GM23338 (cell line): ENCODE data around the gene IL4I1. TPM values are rescaled to one million over a fixed set of nuclear protein-coding genes. Genes with fewer than 3 reads are reported as not detected.

Experiments
- ATAC-seq: fragments of 200-7000 bp; cut with Tn5 transposase; 3 replicates; pipeline ENCODE4 v1.9.1; 2020
- DNase-seq: peaks from one replicate; pipeline ENCODE4 v3.0.0-alpha.2; 2015; ENCODE audit warnings: low spot score
- H2AFZ ChIP-seq: fragments of 200-600 bp; sonication (generic); 2 replicates; pipeline ENCODE4 v1.8.0; 2016; ENCODE audit warnings: antibody characterized with exemption, mild to moderate bottlenecking, moderate library complexity
- H3F3A ChIP-seq: fragments of 200-600 bp; sonication (generic); replicated peaks from 2 replicates; pipeline ENCODE4 v1.8.0; 2017; ENCODE audit warnings: antibody characterized with exemption, mixed run types, low read depth
- H3K27ac ChIP-seq: fragments of 200-600 bp; sonication (generic); 2 replicates; pipeline ENCODE4 v1.6.1; 2016; ENCODE audit warnings: low read depth
- H3K27me3 ChIP-seq: fragments of 200-600 bp; sonication (generic); 2 replicates; pipeline ENCODE4 v1.8.0; 2016; ENCODE audit warnings: mild to moderate bottlenecking, mixed run types, moderate library complexity; ENCODE audit not compliant: insufficient read depth
- H3K36me3 ChIP-seq: fragments of 200-600 bp; sonication (generic); 2 replicates; pipeline ENCODE4 v1.8.0; 2016; ENCODE audit warnings: mild to moderate bottlenecking; ENCODE audit not compliant: insufficient read depth
- H3K4me1 ChIP-seq: fragments of 200-600 bp; sonication (generic); 2 replicates; pipeline ENCODE4 v1.8.0; 2016; ENCODE audit warnings: mild to moderate bottlenecking, moderate library complexity; ENCODE audit not compliant: insufficient read depth
- H3K4me2 ChIP-seq: fragments of 200-600 bp; sonication (generic); 2 replicates; pipeline ENCODE4 v1.7.1; 2017; ENCODE audit warnings: mixed run types
- H3K4me3 ChIP-seq: fragments of 200-600 bp; sonication (generic); 2 replicates; pipeline ENCODE4 v1.6.1; 2016; ENCODE audit warnings: mixed run types
- H3K79me2 ChIP-seq: fragments of 200-600 bp; sonication (generic); replicated peaks from 2 replicates; pipeline ENCODE4 v1.8.0; 2017; ENCODE audit warnings: mild to moderate bottlenecking; ENCODE audit not compliant: insufficient read depth
- H3K9me2 ChIP-seq: fragments of 200-600 bp; sonication (generic); 2 replicates; pipeline ENCODE4 v1.8.0; 2017; ENCODE audit not compliant: insufficient read depth
- H4K20me1 ChIP-seq: fragments of 200-600 bp; sonication (generic); replicated peaks from 2 replicates; pipeline ENCODE4 v1.8.0; 2017; ENCODE audit warnings: mild to moderate bottlenecking; ENCODE audit not compliant: insufficient read depth
- H3K27ac Mint-ChIP-seq: 2 replicates; pipeline ENCODE4 v1.8.0; 2020; ENCODE audit warnings: inconsistent platforms, mild to moderate bottlenecking, moderate library complexity, mixed read lengths
- H3K27me3 Mint-ChIP-seq: 3 replicates; pipeline ENCODE4 v1.8.0; 2022; ENCODE audit warnings: low read depth, mild to moderate bottlenecking, moderate library complexity, mixed read lengths, inconsistent platforms; ENCODE audit not compliant: insufficient read depth, poor library complexity
- H3K36me3 Mint-ChIP-seq: 3 replicates; pipeline ENCODE4 v1.8.0; 2021; ENCODE audit warnings: low read depth, mild to moderate bottlenecking, inconsistent platforms, moderate library complexity, mixed read lengths
- H3K4me1 Mint-ChIP-seq: 3 replicates; pipeline ENCODE4 v1.8.0; 2020; ENCODE audit warnings: mild to moderate bottlenecking, inconsistent platforms, mixed read lengths
- H3K4me3 Mint-ChIP-seq: 3 replicates; pipeline ENCODE4 v1.8.0; 2021; ENCODE audit warnings: moderate library complexity, mild to moderate bottlenecking, inconsistent platforms, mixed read lengths
- H3K9me3 Mint-ChIP-seq: 3 replicates; pipeline ENCODE4 v1.8.0; 2020; ENCODE audit warnings: moderate library complexity, mild to moderate bottlenecking, inconsistent platforms, mixed read lengths
- CREB1 ChIP-seq: fragments of 250-450 bp; sonication (Bioruptor Pico); IDR thresholded peaks from 2 replicates; pipeline ENCODE4 v1.5.0; 2020; ENCODE audit warnings: low read depth, mild to moderate bottlenecking, moderate library complexity
- EZH2 ChIP-seq: fragments of 200-600 bp; sonication (generic); IDR thresholded peaks from one replicate; pipeline ENCODE4 v1.8.0; 2017; ENCODE audit warnings: antibody characterized with exemption, mild to moderate bottlenecking, low read depth; ENCODE audit not compliant: unreplicated experiment
- JUNB ChIP-seq: IDR thresholded peaks from one replicate; pipeline ENCODE4 v1.6.1; 2016; ENCODE audit warnings: antibody characterized with exemption; ENCODE audit not compliant: unreplicated experiment
- NANOG ChIP-seq: IDR thresholded peaks from 2 replicates; pipeline ENCODE4 v1.6.1; 2016; ENCODE audit warnings: antibody characterized with exemption, borderline replicate concordance
- POLR2AphosphoS5 ChIP-seq: IDR thresholded peaks from 2 replicates; pipeline ENCODE4 v1.6.1; 2016; ENCODE audit warnings: antibody characterized with exemption, low read depth
- STAT1 ChIP-seq: IDR thresholded peaks from one replicate; pipeline ENCODE4 v1.6.1; 2016; ENCODE audit warnings: antibody characterized with exemption; ENCODE audit not compliant: unreplicated experiment
- ZNF331 ChIP-seq: fragments of 250-450 bp; sonication (Bioruptor Pico); IDR thresholded peaks from 2 replicates; pipeline ENCODE4 v1.5.0; 2020; ENCODE audit warnings: low read depth, mild to moderate bottlenecking, moderate library complexity
- polyA plus RNA-seq: library from polyadenylated mRNA; unstranded; fragments of >200 nt; fragmentation: Nextera tagmentation; extraction: Ambion mirVana; gene quantifications from 2 replicates; pipeline ENCODE4 v1.2.1, GENCODE V29; 2016
- total RNA-seq: library from RNA; depleted of rRNA; stranded (reverse); fragments of >200 nt; shearing (Covaris generic); gene quantifications from 2 replicates; pipeline ENCODE4 v1.2.3, GENCODE V29; 2014
- TF ChIP-seq, protein P1 (sequence below): IDR thresholded peaks from one replicate; pipeline ENCODE4 v1.6.1; 2018; ENCODE audit warnings: antibody characterized with exemption; ENCODE audit not compliant: unreplicated experiment

The IL4I1 gene
- total and polyA plus RNA-seq, 2 experiments from 2014 or later: 0.60 to 0.69 TPM

DNA sequence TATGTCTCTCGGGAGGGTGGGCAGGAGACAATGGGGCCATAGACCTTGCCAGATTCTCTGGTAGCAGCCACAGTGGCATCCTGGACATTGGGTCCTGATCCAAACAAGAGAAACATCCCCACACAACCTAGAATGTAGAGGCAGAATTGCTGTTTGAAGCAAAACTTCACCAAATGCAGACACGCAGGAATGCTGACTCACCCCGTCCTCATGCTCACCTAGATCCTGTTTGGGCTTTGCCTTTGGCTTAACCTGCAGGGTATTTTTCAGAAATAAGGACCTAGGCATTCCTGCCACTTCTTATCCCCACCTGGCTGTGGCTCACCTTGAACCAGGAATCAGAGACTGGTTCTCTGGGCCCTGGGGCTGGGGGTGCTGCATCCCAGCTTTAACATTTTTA lies 11.9 kb downstream of the IL4I1 start:
- Histone ChIP-seq H3K27ac (no peak overlapping the region), H2AFZ (no peak overlapping the region), H3K4me1 (no peaks in the 10 kb centered on the region; the same call in 1 of the 2 replicates), H3K36me3 (peaks cover 30% of the 10 kb centered on the region), H3K4me3 (no peak overlapping the region), H3K27me3 (0 out of 2 replicates have a peak, but pooled peaks cover 3% of the 10 kb centered on the region), H3F3A (peaks cover 21% of the 10 kb centered on the region; the same call in 1 of the 2 replicates), H3K79me2 (peaks cover 5% of the 10 kb centered on the region), H3K9me2 (no peaks in the 10 kb centered on the region), H4K20me1 (peaks cover 8% of the 10 kb centered on the region), H3K4me2 (no peak overlapping the region)
- Mint-ChIP-seq H3K27me3 (peaks cover 18% of the 10 kb centered on the region), H3K4me3 (no peak overlapping the region), H3K4me1 (0 out of 3 replicates have a peak, but pooled peaks cover 4% of the 10 kb centered on the region), H3K27ac (peak overlapping the region; percentile 73), H3K36me3 (peaks cover 71% of the 10 kb centered on the region), H3K9me3 (peaks cover 8% of the 10 kb centered on the region; the same call in 2 of the 3 replicates)
- DNase-seq (no peak), ATAC-seq (no peak)
- no peak for TF ChIP-seq CREB1 (CRISPR knock-in tag)
- TF ChIP-seq, protein P1, sequence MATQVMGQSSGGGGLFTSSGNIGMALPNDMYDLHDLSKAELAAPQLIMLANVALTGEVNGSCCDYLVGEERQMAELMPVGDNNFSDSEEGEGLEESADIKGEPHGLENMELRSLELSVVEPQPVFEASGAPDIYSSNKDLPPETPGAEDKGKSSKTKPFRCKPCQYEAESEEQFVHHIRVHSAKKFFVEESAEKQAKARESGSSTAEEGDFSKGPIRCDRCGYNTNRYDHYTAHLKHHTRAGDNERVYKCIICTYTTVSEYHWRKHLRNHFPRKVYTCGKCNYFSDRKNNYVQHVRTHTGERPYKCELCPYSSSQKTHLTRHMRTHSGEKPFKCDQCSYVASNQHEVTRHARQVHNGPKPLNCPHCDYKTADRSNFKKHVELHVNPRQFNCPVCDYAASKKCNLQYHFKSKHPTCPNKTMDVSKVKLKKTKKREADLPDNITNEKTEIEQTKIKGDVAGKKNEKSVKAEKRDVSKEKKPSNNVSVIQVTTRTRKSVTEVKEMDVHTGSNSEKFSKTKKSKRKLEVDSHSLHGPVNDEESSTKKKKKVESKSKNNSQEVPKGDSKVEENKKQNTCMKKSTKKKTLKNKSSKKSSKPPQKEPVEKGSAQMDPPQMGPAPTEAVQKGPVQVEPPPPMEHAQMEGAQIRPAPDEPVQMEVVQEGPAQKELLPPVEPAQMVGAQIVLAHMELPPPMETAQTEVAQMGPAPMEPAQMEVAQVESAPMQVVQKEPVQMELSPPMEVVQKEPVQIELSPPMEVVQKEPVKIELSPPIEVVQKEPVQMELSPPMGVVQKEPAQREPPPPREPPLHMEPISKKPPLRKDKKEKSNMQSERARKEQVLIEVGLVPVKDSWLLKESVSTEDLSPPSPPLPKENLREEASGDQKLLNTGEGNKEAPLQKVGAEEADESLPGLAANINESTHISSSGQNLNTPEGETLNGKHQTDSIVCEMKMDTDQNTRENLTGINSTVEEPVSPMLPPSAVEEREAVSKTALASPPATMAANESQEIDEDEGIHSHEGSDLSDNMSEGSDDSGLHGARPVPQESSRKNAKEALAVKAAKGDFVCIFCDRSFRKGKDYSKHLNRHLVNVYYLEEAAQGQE: no peak
- TF ChIP-seq STAT1: no peak

DNA sequence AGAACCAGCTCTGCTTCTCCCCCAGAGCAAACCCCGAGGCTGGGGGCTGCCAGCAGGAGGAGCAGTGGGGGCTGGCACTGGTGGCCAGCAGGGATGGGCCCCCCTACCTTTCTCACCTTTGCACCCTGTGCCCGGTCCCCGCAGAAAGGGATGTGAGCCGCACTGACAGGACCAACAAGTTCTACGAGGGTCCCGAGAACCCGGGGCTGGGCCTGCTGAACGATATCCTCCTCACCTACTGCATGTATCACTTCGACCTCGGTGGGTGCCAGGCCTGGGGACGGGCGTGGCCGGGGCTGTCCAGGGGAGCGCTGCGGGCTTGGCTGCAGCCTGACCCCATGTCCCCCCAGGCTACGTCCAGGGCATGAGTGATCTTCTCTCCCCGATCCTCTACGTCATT lies 12.6 kb downstream of the IL4I1 start:
- Mint-ChIP-seq H3K27me3 (peaks cover 13% of the 10 kb centered on the region), H3K4me1 (peaks cover 5% of the 10 kb centered on the region; the same call in 2 of the 3 replicates), H3K27ac (no peak overlapping the region), H3K36me3 (peaks cover 69% of the 10 kb centered on the region), H3K4me3 (no peak overlapping the region), H3K9me3 (peaks cover 8% of the 10 kb centered on the region; the same call in 2 of the 3 replicates)
- H3K4me2 ChIP-seq: no peak overlapping the region
- H3K79me2 ChIP-seq: peaks cover 11% of the 10 kb centered on the region
- H3K9me2 ChIP-seq: no peaks in the 10 kb centered on the region
- peaks cover 36% of the 10 kb centered on the region for H3K36me3 ChIP-seq
- H3K4me1 ChIP-seq: peaks cover 2% of the 10 kb centered on the region; the same call in 1 of the 2 replicates
- ATAC-seq: no peak
- H3F3A ChIP-seq: peaks cover 18% of the 10 kb centered on the region; the same call in 1 of the 2 replicates
- no peak overlapping the region for H3K4me3 ChIP-seq
- H4K20me1 ChIP-seq: peaks cover 8% of the 10 kb centered on the region
- H3K27ac ChIP-seq: no peak overlapping the region
- DNase-seq: no peak
- H2AFZ ChIP-seq: no peak overlapping the region
- H3K27me3 ChIP-seq: no peaks in the 10 kb centered on the region
- TF ChIP-seq EZH2 (no peak), CREB1 (CRISPR knock-in tag) (no peak), POLR2AphosphoS5 (no peak), JUNB (no peak), ZNF331 (no peak), NANOG (no peak)
- TF ChIP-seq, protein P1: no peak
